Activated CD8-positive, alpha-beta memory T cell treated with anti-CD3 and anti-CD28 coated beads for 36 hours (primary cell): ENCODE results near the gene ANTKMT. TPM values are rescaled to one million over a fixed set of nuclear protein-coding genes. Genes with fewer than 3 reads are reported as not detected.
"Not testable (repeated sequence)": the region's sequence is repeated elsewhere in the genome, so short reads cannot be mapped to it uniquely, and the experiment has no call there.

ENCODE experiments used
- CTCF ChIA-PET: fragments of 350-600 bp; sonication (Branson Sonifier 250); formaldehyde crosslinking; loops from one replicate; lab custom pipeline; 2021; ENCODE audit warnings: antibody characterized with exemption; lab: Charles Lee
- POLR2A ChIA-PET: fragments of 350-600 bp; sonication (Branson Sonifier 250); formaldehyde crosslinking; loops from one replicate; lab custom pipeline; 2021; ENCODE audit warnings: antibody characterized with exemption; lab: Charles Lee
- total RNA-seq, 2 experiments: library from RNA; stranded (reverse); gene quantifications; one replicate each; pipeline ENCODE4 v1.2.3, GENCODE V29; 2021

Gene ANTKMT
- total RNA-seq, 2 experiments from 2014 or later = 69.1 to 69.9 TPM

DNA sequence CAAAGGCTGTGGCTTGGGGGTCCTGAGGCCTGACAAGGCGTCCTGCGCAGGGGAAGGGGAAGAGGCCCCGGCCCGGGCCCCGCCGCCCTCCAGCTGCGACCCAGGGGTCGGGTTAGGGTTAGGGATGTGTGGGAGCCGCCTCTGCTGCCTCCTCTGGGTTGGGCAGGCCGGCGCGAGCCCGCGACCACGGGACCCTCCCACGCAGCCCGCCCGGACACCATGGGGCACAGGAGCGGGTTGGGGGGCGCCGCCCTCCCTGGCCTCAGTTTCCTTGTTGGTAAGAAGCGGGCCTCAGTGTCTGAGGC, 19.5 kb downstream of the ANTKMT start:
- CTCF ChIA-PET = interaction anchor here (0.6 to 5.2 kb wide), 8 partner anchors 11 to 776 kb away, joined by 3 to 17 read pairs (median 6); partner anchors contain the start of genes ANTKMT, CCDC78, HAGHL and METRN
- POLR2A ChIA-PET = interaction anchor here (0.8 to 1.2 kb wide), 2 partner anchors 12 to 18 kb away, joined by 3 read pairs; no protein-coding TSS in a partner anchor

DNA sequence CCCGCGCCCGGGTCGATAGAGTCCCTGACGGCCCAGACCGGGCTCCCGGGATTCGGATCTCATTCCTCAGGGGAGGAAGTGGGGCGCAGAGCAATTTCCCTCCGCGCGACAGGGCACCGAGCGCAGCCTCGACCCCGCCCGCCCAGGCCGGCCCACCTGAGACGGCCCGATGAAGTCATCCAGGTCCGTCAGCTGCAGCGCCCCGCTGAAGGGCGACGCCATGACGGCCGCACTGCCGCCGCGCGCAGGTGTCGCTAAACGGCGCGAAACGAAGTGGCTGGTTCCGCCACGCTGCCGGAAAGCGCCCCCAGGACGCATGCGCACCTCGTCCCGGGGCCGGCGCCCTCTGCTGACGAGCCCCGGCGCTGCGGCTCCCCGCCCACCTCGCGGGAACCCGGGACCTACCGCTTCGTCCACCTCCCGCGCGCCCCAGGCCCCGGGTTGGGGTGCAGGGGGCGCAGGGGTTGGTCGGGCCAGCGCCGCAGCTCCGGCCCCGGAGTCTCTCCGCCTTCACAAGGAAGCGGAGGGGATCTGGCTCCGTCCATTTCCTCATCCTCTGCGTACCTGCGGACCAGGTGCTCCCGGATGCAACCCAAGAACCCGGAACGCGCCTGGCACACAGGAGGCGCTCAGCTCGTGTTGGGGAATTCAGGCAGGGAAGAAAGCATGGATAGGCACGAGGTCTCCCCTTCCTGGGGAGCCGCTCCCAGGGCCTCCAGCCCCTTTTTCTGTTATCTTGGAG, 20.0 kb downstream of the ANTKMT start, which contains the start of gene CIAO3:
Gene CIAO3, minus strand, starts transcription at position 234 of the 742 bp plus-strand sequence. Its CDS starts 12 bp downstream, at position 222.
- ChIA-PET POLR2A (interaction anchor here (0.8 to 1.2 kb wide), 3 partner anchors 13 to 20 kb away, joined by 3 read pairs; partner anchors contain the start of gene ANTKMT), CTCF (interaction anchor here (0.6 to 5.2 kb wide), 9 partner anchors 11 to 775 kb away, joined by 3 to 17 read pairs (median 6); partner anchors contain the start of genes ANTKMT, CCDC78, HAGHL and METRN)

DNA sequence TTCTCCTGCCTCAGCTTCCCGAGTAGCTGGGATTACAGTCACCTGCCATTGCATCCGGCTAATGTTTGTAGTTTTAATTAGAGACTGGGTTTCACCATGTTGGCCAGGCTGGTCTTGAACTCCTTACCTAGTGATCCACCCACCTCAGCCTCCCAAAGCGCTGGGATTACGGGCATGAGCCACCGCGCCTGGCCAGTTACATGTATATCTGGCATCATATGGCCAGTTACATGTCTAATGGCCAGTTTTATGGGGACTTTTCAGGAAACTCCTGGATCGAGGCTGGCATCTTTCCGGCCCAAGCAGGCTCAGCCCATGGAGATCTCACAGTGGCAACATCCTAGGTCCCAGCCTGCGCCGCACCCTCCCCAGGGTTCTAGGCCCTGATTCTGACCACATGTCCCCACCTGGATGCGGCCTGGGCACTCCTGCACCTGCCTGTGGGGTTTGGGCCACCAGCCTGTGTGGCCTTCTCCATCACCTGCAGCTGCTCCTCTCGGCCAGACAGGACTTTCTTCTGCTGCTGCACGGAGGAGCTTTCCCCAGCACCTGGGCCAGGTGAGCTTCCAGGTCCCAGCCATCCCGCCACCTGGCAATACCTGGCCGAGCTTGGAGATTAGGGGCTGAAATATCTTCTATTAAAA, 21.2 kb downstream of the ANTKMT start:
- CTCF ChIA-PET = interaction anchor here (1.1 to 5.2 kb wide), 5 partner anchors 12 to 29 kb away, joined by 3 to 17 read pairs (median 6); partner anchors contain the start of genes ANTKMT and METRN
- POLR2A ChIA-PET = interaction anchor here (0.7 kb wide), 1 partner anchor 11 kb away, joined by 3 read pairs; no protein-coding TSS in a partner anchor

DNA sequence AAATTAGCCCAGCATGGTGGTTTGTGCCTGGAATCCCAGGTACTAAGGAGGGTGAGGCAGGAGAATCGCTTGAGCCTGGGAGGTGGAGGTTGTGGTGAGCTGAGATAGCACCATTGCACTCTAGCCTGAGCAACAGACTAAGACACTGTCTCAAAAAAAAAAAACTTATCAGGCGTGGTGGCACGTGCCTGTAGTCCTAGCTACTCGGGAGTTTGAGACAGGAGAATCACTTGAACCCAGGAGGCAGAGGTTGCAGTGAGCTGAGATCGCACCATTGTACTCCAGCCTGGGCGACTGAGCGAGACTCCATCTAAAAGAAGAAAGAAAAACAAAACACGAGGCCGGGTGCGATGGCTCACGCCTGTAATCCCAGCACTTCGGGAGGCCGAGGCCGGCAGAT, 21.9 kb downstream of the ANTKMT start:
- CTCF ChIA-PET = interaction anchor here (0.8 to 5.2 kb wide), 4 partner anchors 23 to 47 kb away, joined by 3 to 17 read pairs (median 6); no protein-coding TSS in a partner anchor
- POLR2A ChIA-PET = not testable (repeated sequence)

DNA sequence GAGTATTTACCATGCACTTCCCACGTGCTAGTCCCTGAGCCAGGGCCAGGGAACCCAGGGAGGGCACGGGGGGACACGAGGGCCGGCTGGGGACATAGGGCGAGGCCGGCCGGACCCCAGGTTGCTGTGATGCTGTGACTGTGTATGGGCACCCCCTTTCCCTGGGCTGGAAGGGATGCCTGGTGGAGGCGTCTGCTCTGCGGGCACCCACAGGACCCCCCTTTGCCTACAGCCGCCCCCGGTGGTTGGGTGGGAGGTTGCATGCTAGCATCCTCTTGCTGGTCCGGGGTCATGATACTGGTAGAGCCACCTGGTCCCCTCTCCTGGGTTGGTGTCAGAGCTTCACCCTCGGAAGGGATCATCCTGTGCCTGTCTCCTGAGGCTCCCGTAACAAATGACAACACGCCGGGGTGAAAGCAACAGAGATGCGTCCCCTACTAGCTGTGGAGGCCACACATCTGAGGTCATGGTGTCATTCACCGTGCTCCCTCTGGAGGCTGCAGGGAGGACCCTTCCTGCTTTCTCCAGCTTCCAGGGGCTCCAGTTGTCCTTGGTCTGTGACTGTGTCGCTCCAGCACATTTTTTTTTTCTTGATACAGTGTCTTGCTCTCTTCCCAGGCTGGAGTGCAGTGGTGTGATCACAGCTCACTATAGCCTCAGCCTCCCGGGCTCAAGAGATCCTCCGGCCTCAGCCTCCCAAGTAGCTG, 23.0 kb downstream of the ANTKMT start:
- ChIA-PET CTCF (interaction anchor here (0.7 to 5.2 kb wide), 8 partner anchors 8 to 1041 kb away, joined by 3 to 17 read pairs (median 3); no protein-coding TSS in a partner anchor), POLR2A (interaction anchor here (0.6 kb wide), 1 partner anchor 974 kb away, joined by 3 read pairs; no protein-coding TSS in a partner anchor)

DNA sequence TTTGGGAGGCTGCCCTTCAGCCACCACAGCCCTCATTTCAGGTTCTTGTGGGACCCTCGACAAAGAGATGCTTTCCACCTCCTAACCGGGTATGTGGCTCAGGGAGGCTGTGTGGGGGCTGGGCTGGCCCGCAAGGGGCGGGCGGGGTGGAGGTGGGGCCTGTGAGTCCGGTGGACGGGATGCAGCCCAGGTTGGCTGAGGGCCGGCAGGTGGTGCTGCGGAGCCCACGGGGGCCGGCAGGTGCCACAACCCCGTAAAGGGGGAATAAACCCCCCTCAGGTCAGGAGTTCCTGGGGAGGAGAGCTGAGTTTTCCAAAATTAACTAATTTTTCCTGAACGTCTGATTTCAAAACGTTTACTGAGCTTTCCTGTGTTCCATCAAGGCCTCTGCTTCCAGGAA, 24.8 kb downstream of the ANTKMT start:
- CTCF ChIA-PET = interaction anchor here (0.6 kb wide), 2 partner anchors 9 to 312 kb away, joined by 3 read pairs; no protein-coding TSS in a partner anchor
- POLR2A ChIA-PET = no interaction called here

DNA sequence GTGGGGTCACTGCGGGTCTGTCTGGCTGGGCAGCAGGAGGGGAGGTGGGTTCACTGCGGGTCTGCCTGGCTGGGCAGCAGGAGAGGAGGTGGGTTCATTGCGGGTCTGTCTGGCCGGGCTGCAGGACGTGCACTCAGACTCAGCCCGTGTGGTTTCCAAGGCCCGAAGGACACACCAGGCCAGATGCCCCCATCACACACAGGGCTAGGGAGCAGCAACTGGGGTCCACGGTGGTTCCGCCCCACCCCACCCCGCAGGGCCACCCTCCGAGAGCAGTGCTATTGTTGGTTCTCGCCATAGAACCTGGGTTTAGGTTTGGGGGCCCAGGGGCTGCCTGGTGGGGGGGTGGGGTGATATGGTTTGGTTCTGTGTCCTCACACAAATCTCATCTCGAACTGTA, 25.7 kb downstream of the ANTKMT start:
- CTCF ChIA-PET = no interaction called here
- POLR2A ChIA-PET = no interaction called here

DNA sequence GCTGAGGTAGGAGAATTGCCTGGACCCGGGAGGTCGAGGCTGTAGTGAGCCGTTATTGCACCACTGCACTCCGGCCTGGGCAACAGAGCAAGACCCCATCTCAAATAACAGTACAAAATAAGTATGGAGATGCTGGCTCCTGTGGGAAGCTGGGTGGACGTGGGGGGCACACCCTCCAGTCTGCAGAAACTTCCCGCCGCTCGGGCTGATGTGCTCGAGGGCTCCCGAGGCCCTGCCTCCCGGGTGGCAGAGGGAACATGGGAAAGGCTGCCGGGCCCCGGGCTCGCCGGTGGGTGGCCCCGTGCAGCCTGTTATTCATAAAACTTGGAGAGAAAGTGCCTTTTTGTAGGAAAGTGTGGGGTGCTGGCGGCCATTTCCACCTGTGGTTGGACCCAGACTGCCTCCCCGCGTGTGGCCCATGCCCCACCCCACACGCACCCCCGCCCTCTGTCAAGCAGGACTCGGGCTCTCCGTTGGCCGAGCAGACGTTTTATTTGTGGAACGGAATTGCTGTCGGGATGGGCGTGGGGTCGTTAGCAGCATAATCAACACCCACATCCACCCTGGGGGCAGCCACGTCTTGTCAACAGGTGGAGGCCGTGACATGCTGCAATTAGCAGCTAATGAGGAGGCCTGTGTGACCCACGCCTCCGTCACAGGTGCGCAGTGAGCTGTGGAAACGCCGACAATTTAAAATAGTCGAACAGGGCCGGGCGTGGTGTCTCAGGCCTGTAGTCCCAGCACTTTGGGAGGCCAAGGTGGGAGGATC, 27.2 kb downstream of the ANTKMT start:
- POLR2A ChIA-PET = no interaction called here
- CTCF ChIA-PET = no interaction called here

DNA sequence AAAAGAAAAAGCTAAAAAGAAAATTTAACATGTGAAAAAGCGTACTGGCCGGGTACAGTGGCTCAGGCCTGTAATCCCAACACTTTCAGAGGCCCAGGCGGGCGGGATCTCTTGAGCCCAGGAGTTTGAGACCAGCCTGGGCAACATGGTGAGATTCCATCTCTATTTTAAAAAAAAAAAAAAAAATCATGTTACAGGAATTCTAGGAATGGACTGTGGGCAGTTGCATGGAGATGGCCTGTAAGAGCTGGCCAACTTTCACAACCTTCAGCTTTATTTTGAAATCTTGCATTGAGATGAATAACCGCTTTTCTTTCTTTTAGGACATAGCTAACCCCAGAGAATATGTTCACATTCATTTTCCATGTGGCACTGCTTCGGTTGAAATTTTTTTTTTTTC, 28.1 kb downstream of the ANTKMT start:
- POLR2A ChIA-PET = no interaction called here
- CTCF ChIA-PET = no interaction called here

DNA sequence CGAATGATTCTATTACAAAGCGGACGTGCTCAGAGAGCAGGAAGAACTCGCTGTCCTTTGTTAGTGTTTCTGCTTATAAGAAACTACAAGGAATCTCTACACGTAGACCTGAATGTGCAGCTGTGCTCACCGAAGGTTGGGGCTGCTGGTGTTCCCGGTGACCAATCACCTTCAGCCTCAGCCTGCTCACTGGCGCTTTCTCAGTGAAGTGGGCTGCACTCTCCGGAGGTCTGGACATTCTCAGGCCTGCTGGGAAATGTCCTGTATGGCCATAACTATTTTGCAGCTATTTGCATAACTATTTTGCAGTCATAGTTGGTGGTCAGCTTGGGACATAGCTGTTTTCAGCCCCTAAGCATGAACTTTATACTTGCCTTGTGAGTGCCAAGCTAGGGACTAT, 29.5 kb downstream of the ANTKMT start:
- CTCF ChIA-PET = interaction anchor here (0.6 to 1.4 kb wide), 2 partner anchors 39 to 87 kb away, joined by 3 to 6 read pairs; no protein-coding TSS in a partner anchor
- POLR2A ChIA-PET = no interaction called here

DNA sequence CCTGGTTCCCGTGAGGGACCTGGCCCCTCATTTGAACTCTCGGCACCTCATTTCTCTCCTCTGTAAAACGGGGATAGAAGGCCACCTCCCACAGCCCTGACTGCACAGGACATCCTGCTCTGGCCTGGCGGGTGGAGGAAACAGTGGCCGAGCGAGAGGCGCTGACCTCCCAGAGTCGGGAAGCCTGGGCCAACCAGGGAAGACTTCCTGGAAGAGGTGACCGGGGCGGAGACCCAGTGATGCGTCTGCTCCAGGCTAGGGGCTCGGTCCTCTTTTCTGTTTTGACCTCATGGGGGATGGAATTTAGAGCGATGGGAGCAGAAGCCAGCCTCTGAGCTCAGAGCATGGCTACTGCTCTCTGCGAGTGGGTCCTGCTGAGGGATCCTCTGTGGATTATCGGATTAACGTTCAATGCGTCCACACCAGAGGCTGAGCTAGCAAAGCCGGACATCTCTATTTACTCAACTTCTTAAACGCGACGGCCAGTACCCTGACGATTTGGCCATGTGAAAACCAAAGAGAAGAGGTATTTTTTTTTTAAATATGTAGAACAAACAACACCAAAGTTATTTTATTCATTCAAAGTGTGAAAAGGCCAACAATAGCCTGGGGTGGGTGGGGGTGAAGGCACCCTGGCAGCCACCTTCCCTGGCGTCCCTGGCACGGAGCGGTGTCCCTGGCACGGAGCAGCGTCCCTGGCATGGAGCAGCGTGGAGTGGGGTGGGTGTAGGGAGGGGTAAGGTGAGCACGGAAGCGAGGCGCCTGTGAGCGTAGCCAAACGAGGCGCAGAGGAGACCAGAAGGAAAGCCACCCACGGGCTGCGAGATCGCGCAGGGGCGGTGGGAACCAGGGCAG, 30.4 kb downstream of the ANTKMT start:
- POLR2A ChIA-PET = no interaction called here
- CTCF ChIA-PET = interaction anchor here (1.4 kb wide), 1 partner anchor 39 kb away, joined by 6 read pairs; no protein-coding TSS in a partner anchor

DNA sequence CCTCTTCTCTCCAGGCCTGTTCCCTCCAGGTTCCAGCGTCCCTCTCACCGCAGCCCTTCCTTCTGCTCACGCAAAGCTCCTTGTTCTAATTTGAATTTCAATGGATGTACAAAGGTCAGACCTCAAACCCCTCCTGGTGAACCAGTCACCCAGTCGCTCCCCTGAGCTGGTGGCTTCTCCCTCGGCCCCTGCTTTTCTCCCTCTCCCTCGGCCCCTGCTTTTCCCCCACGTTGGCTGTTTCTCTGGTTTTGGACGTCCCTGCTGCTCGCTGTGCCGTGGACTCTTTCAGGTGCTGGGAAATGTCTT, 31.0 kb downstream of the ANTKMT start:
- ChIA-PET POLR2A (no interaction called here), CTCF (no interaction called here)

DNA sequence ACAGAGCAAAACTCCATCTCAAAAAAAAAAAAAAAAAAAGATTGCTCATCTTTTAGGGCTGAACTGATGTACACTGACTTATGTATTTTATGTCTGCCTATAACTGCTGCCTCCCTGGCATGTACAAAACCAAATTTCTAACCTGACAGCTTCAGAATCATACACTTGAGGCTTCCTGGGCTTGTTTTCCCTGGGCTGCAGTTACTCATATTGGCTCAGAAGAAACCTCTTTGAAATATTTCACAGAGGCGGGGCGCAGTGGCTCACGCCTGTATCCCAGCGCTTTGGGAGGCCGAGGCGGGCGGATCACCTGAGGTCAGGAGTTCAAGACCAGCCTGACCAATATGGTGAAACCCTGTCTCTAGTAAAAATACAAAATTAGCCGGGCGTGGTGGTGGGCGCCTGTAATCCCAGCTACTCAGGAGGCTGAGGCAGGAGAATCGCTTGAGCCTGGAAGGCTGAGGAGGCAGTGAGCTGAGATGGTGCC, 33.2 kb downstream of the ANTKMT start:
- POLR2A ChIA-PET = not testable (repeated sequence)
- CTCF ChIA-PET = interaction anchor here (0.7 kb wide), 2 partner anchors 138 to 709 kb away, joined by 3 to 6 read pairs; no protein-coding TSS in a partner anchor

DNA sequence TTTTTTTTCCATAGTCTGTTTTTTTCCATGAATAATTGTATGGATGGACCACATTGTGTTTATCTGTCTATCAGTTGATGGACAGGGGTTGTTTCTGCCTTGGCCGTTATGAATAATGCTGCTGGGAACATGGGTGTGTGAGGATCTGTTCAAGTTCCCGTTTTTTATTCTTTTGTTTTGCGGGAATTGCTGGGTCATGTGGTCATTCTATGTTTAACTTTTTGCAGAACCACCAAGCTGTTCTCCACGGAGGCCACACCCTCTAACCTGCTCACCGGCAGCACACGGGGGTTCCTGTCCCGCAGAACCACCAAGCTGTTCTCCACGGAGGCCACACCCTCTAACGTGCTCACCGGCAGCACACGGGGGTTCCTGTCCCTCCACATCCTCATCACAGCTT, 33.7 kb downstream of the ANTKMT start:
- POLR2A ChIA-PET = no interaction called here
- CTCF ChIA-PET = no interaction called here

DNA sequence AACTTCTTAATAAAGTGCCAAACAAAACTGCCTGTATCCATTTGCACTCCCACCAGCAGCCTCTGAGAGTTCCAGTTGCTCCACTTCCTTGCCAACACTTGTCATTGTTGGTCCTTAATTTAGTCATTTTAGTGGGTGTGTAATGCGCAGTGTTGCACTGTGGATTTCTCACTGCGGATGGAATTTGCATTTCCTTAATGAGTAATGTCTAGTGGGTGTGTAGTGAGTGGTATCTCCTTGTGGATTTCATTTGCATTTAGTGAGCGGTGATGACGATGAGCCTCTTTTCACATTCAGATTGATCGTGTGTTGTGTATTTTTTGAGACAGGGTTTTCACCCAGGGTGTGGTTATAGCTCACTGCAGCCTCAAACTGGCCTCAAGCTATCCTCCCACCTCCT, 35.5 kb downstream of the ANTKMT start:
- ChIA-PET POLR2A (no interaction called here), CTCF (interaction anchor here (0.6 to 1.0 kb wide), 2 partner anchors 35 to 441 kb away, joined by 3 read pairs; no protein-coding TSS in a partner anchor)

DNA sequence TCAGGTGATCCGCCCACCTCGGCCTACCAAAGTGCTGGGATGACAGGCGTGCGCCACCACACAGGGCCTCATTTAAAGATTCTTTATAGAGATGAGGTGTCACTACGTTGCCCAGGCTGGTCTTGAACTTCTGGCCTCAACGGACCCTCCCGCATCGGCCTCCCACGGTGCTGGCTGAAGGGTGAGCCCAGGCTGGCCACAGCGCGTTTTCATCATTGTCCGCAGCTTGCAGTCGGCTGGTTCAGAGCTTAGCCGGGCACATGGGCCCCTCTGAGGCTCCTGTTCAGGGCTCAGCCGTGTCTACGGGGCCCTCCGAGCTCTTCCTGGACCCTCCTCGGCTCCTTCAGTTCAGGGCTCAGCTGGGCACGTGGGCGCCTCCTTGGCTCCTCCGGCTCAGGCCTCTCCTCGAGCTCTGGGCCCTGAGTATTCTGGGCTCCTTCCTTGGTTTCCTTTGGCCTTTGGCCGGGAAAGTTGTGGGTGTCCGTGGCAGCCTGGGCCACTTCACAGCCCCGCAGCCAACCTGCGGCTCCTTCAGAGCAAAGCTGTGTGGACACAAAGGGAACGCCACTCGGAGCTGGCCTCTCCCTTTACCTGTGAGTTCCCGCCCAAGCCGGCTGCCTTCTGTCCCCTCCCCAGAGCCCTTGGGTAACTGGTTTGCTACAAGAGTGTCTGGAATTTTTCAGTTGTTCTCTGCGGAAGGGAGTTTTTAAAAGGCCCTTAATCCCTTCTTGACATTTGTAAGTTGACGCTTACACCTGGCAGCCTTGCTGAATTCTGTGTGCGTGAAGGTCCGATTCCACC, 38.4 kb downstream of the ANTKMT start:
- ChIA-PET CTCF (interaction anchor here (1.1 kb wide), 1 partner anchor 15 kb away, joined by 3 read pairs; no protein-coding TSS in a partner anchor), POLR2A (no interaction called here)

DNA sequence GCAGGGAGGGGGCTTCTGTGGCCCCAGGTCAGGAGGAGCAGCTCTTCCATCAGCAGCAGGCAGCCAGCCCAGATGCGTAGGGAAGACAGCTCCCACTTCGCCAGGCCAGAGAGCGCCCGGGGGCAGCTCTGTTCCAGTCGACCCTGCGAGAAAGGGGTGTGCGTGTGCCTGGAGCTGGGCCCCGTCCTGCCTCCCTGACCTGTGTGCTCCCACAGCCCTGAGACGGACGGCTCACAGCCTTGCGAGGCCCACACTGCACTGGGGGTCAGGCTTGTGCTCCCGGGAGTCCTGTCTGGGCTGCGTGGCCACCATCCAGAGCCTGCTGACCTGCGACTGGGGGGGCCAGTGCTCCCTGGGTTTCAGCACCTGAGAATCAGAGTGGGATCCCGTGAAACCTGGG, 39.1 kb downstream of the ANTKMT start:
- POLR2A ChIA-PET = no interaction called here
- CTCF ChIA-PET = interaction anchor here (1.1 kb wide), 1 partner anchor 16 kb away, joined by 3 read pairs; no protein-coding TSS in a partner anchor
